ENCODE measurements around the gene RANBP17. TPM values are rescaled to one million over a fixed set of nuclear protein-coding genes. Genes with fewer than 3 reads are reported as not detected.

Gene RANBP17
- total RNA-seq, 1 donor from 2014 or later = not detected

DNA sequence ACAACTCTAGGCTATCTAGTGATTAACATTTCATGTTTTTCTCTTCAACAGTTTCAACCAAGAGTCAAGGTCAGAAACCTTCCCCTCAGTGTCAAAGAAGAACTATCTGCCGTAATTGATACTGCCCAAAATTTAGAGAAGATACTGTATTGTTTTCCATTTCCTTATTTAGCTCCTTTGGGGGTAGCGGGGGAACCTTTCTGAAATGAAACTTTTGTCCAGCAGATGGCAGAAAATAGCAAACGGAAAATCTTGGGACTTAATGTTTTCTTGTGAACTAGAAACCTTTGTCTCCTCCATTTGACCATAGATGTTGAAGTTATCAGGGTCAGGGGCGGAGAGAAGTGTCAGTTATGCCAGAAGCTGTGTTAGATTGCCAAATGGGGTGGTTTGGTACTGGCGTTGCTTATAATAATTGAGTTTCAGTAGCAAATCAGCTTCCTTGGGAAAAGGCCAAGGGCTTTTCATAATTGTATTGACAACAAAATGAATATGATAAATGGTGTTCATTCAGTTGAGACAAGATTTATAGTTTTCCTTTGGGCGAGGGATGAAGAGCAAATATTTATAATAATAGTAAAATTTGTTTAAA, 345.5 kb downstream of the RANBP17 start:
- Mint-ChIP-seq H3K4me3 (ENCODE audit: low read depth) (no peak overlapping the region), H3K9me3 (no peaks in the 10 kb centered on the region), H3K36me3 (ENCODE audit: low read depth) (no peaks in the 10 kb centered on the region), H3K27ac (no peak overlapping the region), H3K27me3 (ENCODE audit: low read depth) (peaks cover 11% of the 10 kb centered on the region), H3K4me1 (ENCODE audit: low read depth) (no peaks in the 10 kb centered on the region)
- intact Hi-C loops (cut with micrococcal nuclease) = loop anchor here (2.0 kb wide), 1 partner anchor 129 kb away; no protein-coding TSS in a partner anchor
- DNase-seq (ENCODE audit: low spot score) = no peak

- no peak overlapping the region for H3K4me3 Mint-ChIP-seq (ENCODE audit: low read depth)
- no peaks in the 10 kb centered on the region for H3K9me3 Mint-ChIP-seq
- H3K27me3 Mint-ChIP-seq (ENCODE audit: low read depth) = peaks cover 12% of the 10 kb centered on the region
- intact Hi-C loops (cut with micrococcal nuclease) = no loop called here
- no peaks in the 10 kb centered on the region for H3K36me3 Mint-ChIP-seq (ENCODE audit: low read depth)
- H3K4me1 Mint-ChIP-seq (ENCODE audit: low read depth) = no peaks in the 10 kb centered on the region
- no peak for DNase-seq (ENCODE audit: low spot score)
- H3K27ac Mint-ChIP-seq = no peak overlapping the region
Measured at GRCh38 chr5:171221916-171222315, 360.1 kb downstream of the RANBP17 start.

DNA sequence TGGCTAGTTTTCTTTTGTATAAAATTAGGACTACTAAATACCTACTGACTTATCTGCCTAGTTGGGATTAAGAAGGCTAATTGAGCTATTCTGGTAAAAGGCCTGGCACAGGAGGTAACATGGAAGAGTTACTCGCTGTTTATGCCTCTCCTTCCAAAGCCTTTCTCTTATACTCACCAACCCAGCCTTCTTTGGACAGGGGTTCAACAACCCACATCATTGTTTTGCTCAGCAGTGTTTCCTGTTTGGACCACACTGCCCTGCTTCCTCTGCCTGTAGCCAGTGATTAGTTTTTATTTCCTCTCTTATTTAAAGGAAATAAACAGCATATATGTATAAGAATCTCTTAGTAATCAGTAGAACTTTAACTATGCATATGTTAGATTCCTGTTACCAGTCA, 362.1 kb downstream of the RANBP17 start:
- no peak overlapping the region for H3K4me3 Mint-ChIP-seq (ENCODE audit: low read depth)
- intact Hi-C loops (cut with micrococcal nuclease) = no loop called here
- H3K27me3 Mint-ChIP-seq (ENCODE audit: low read depth) = peaks cover 10% of the 10 kb centered on the region
- H3K36me3 Mint-ChIP-seq (ENCODE audit: low read depth) = no peaks in the 10 kb centered on the region
- H3K27ac Mint-ChIP-seq = no peak overlapping the region
- no peaks in the 10 kb centered on the region for H3K9me3 Mint-ChIP-seq
- no peaks in the 10 kb centered on the region for H3K4me1 Mint-ChIP-seq (ENCODE audit: low read depth)
- DNase-seq (ENCODE audit: low spot score) = no peak

DNA sequence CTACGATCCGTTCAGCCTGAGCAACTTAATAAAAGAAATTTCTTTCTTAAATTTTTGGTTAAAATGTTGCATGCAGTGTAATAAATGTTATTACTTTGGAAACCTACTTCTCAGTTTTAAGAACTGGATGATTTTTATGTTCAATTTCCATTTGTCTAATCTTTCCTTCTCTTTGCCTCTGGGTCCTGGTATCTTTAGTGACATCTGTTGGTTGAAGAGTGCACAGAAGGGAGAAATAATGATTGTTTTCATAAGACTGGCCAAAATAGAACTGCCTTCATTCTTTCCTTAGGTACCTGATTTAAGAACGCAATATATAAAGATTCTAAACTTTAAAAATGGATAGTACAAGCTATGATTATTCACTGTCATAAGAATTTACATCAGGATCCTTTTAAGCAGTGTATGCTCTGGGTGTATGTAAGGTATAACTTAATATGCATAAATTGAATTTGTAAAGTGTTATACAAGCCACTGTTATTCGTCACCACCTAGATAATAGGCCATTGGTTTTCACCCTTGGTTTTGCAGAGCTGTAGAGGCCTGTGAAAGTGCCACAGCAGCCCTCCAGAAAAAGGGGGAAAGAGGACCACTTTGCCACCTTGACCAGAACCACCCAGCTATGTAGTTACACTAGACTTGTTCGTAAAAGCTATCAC, 364.4 kb downstream of the RANBP17 start:
- Mint-ChIP-seq H3K27me3 (ENCODE audit: low read depth) (peaks cover 9% of the 10 kb centered on the region), H3K36me3 (ENCODE audit: low read depth) (no peaks in the 10 kb centered on the region), H3K4me1 (ENCODE audit: low read depth) (no peaks in the 10 kb centered on the region), H3K9me3 (no peaks in the 10 kb centered on the region), H3K4me3 (ENCODE audit: low read depth) (no peak overlapping the region), H3K27ac (no peak overlapping the region)
- intact Hi-C loops (cut with micrococcal nuclease) = no loop called here
- no peak for DNase-seq (ENCODE audit: low spot score)

DNA sequence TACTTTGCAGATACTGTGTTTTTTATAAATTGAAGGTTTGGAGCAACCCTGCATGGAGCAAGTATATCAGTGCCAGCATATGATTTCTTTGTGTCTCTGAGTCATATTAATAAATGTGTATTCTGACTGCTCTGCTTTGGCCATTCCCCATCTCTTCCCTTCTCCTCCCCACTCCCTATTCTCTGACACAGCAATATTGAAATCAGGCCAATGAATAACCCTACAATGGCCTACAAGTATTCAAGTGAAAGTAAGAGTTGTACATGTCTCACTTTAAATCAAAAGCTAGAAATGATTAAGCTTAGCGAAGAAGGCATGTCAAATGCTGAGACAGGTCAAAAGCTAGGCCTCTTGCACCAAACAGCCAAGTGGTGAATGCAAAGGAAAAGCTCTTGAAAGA, 365.0 kb downstream of the RANBP17 start:
- Mint-ChIP-seq H3K4me3 (ENCODE audit: low read depth) (no peak overlapping the region), H3K36me3 (ENCODE audit: low read depth) (no peaks in the 10 kb centered on the region), H3K9me3 (no peaks in the 10 kb centered on the region), H3K27me3 (ENCODE audit: low read depth) (peaks cover 5% of the 10 kb centered on the region), H3K4me1 (ENCODE audit: low read depth) (no peaks in the 10 kb centered on the region), H3K27ac (no peak overlapping the region)
- DNase-seq (ENCODE audit: low spot score) = no peak
- intact Hi-C loops (cut with micrococcal nuclease) = no loop called here

- H3K36me3 Mint-ChIP-seq (ENCODE audit: low read depth) = no peaks in the 10 kb centered on the region
- no peaks in the 10 kb centered on the region for H3K4me1 Mint-ChIP-seq (ENCODE audit: low read depth)
- intact Hi-C loops (cut with micrococcal nuclease) = no loop called here
- H3K9me3 Mint-ChIP-seq = no peaks in the 10 kb centered on the region
- no peak for DNase-seq (ENCODE audit: low spot score)
- H3K27me3 Mint-ChIP-seq (ENCODE audit: low read depth) = peaks cover 10% of the 10 kb centered on the region
- H3K27ac Mint-ChIP-seq = no peak overlapping the region
- H3K4me3 Mint-ChIP-seq (ENCODE audit: low read depth) = no peak overlapping the region
Measured at GRCh38 chr5:171236651-171237050, 374.8 kb downstream of the RANBP17 start.

- Mint-ChIP-seq H3K9me3 (peaks cover under 1% of the 10 kb centered on the region), H3K4me1 (ENCODE audit: low read depth) (no peaks in the 10 kb centered on the region), H3K27ac (no peak overlapping the region), H3K4me3 (ENCODE audit: low read depth) (no peak overlapping the region), H3K36me3 (ENCODE audit: low read depth) (no peaks in the 10 kb centered on the region), H3K27me3 (ENCODE audit: low read depth) (peaks cover 8% of the 10 kb centered on the region)
- DNase-seq (ENCODE audit: low spot score) = no peak
- intact Hi-C loops (cut with micrococcal nuclease) = no loop called here
Measured at GRCh38 chr5:171242521-171242920, 380.7 kb downstream of the RANBP17 start.

DNA sequence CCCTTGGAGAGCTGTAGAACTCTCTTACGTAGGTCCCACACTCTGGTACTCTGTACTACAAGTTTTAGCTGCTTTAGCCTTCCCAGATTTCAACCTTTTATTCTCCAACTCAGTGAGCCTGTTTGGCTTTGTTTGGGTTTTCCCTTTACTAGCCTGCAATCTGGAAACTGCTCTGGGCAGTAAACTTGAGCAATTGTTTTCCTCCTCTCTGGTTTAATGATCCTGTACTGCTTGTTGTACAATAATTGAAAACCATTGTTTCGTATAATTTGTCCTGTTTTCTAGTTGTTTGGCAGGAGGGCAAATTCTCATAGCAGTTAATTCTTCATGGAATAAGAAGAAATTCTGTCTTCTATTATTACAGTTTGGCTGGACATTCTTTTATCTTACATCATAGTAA, 384.4 kb downstream of the RANBP17 start:
- DNase-seq (ENCODE audit: low spot score) = no peak
- no peaks in the 10 kb centered on the region for H3K4me1 Mint-ChIP-seq (ENCODE audit: low read depth)
- no peaks in the 10 kb centered on the region for H3K36me3 Mint-ChIP-seq (ENCODE audit: low read depth)
- intact Hi-C loops (cut with micrococcal nuclease) = no loop called here
- peaks cover 20% of the 10 kb centered on the region for H3K9me3 Mint-ChIP-seq
- H3K27ac Mint-ChIP-seq = no peak overlapping the region
- peaks cover 3% of the 10 kb centered on the region for H3K27me3 Mint-ChIP-seq (ENCODE audit: low read depth)
- no peak overlapping the region for H3K4me3 Mint-ChIP-seq (ENCODE audit: low read depth)

GRCh38 chr5:171249460-171249859, 387.6 kb downstream of the RANBP17 start:
- Mint-ChIP-seq H3K4me1 (ENCODE audit: low read depth) (no peaks in the 10 kb centered on the region), H3K9me3 (peaks cover 20% of the 10 kb centered on the region), H3K27ac (no peak overlapping the region), H3K36me3 (ENCODE audit: low read depth) (no peaks in the 10 kb centered on the region), H3K4me3 (ENCODE audit: low read depth) (no peak overlapping the region), H3K27me3 (ENCODE audit: low read depth) (no peaks in the 10 kb centered on the region)
- no peak for DNase-seq (ENCODE audit: low spot score)
- intact Hi-C loops (cut with micrococcal nuclease) = no loop called here

DNA sequence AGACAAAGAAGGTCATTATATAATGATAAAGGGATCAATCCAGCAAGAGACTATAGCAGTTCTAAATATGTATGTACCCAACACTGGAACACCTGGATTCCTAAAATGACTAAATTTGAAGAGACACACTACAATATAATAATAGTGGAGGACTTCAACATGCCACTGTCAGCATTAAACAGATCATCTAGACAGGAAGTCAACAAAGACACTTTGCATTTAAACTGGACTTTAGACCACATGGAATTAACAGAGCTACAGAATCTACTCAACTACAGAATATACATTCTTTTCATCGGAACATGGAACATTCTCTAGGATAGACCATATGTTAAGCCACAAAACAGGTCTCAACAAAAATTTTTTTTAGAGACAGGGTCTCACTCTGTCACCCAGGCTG, 388.9 kb downstream of the RANBP17 start:
- no peak overlapping the region for H3K27ac Mint-ChIP-seq
- no peaks in the 10 kb centered on the region for H3K4me1 Mint-ChIP-seq (ENCODE audit: low read depth)
- H3K9me3 Mint-ChIP-seq = peaks cover 20% of the 10 kb centered on the region
- intact Hi-C loops (cut with micrococcal nuclease) = no loop called here
- no peak overlapping the region for H3K4me3 Mint-ChIP-seq (ENCODE audit: low read depth)
- no peak for DNase-seq (ENCODE audit: low spot score)
- no peaks in the 10 kb centered on the region for H3K27me3 Mint-ChIP-seq (ENCODE audit: low read depth)
- H3K36me3 Mint-ChIP-seq (ENCODE audit: low read depth) = no peaks in the 10 kb centered on the region

GRCh38 chr5:171251519-171251918, 389.7 kb downstream of the RANBP17 start:
- H3K36me3 Mint-ChIP-seq (ENCODE audit: low read depth) = no peaks in the 10 kb centered on the region
- H3K27ac Mint-ChIP-seq = no peak overlapping the region
- intact Hi-C loops (cut with micrococcal nuclease) = no loop called here
- no peaks in the 10 kb centered on the region for H3K4me1 Mint-ChIP-seq (ENCODE audit: low read depth)
- DNase-seq (ENCODE audit: low spot score) = no peak
- H3K27me3 Mint-ChIP-seq (ENCODE audit: low read depth) = no peaks in the 10 kb centered on the region
- H3K4me3 Mint-ChIP-seq (ENCODE audit: low read depth) = no peak overlapping the region
- peaks cover 20% of the 10 kb centered on the region for H3K9me3 Mint-ChIP-seq

DNA sequence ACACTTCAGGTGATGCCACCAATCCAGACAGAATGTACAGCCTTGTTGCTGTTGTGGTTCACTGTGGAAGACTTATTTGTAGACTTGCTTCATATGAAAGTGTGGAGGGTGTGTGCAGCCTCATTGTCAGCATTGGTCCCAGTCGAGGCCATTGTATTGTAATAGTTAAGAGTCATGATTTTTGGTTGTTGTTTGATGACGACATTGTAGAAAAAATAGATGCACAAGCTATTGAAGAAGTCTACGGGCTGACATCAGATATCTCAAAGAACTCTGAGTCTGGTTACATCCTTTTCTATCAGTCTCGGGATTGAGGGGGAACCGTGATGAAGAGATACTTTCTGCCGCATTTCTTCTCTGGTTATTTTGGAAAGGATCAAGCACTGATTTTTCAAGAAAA, 390.9 kb downstream of the RANBP17 start:
- Mint-ChIP-seq H3K4me1 (ENCODE audit: low read depth) (no peaks in the 10 kb centered on the region), H3K4me3 (ENCODE audit: low read depth) (no peak overlapping the region), H3K27me3 (ENCODE audit: low read depth) (no peaks in the 10 kb centered on the region), H3K36me3 (ENCODE audit: low read depth) (no peaks in the 10 kb centered on the region), H3K9me3 (peaks cover 18% of the 10 kb centered on the region), H3K27ac (no peak overlapping the region)
- no peak for DNase-seq (ENCODE audit: low spot score)
- intact Hi-C loops (cut with micrococcal nuclease) = no loop called here

GRCh38 chr5:171258737-171259415, 397.1 kb downstream of the RANBP17 start:
- DNase-seq (ENCODE audit: low spot score) = no peak
- Mint-ChIP-seq H3K9me3 (no peaks in the 10 kb centered on the region), H3K36me3 (ENCODE audit: low read depth) (no peaks in the 10 kb centered on the region), H3K27me3 (ENCODE audit: low read depth) (peaks cover 2% of the 10 kb centered on the region), H3K4me3 (ENCODE audit: low read depth) (no peak overlapping the region), H3K27ac (no peak overlapping the region), H3K4me1 (ENCODE audit: low read depth) (no peaks in the 10 kb centered on the region)
- intact Hi-C loops (cut with micrococcal nuclease) = no loop called here

Measured in activated T-helper 2 cell treated with anti-CD3 and anti-CD28 coated beads, Interferon-gamma antibody, Interleukin-2, Interleukin-4, amounts not matched to agents 10 μg/mL and 5 μg/mL and 100 μg/mL, durations not matched to agents 14 hours and 24 hours and 36 hours (primary cell).